Liver (tissue), 9 donors: Measurements from ENCODE around the gene COL27A1. TPM values are rescaled to one million over a fixed set of nuclear protein-coding genes. Genes with fewer than 3 reads are reported as not detected.

ENCODE experiments used
- DNase-seq: peaks from one replicate; pipeline ENCODE4 v3.0.0-alpha.2; 2017; ENCODE audit warnings: low spot score
- H3K27ac ChIP-seq, 2 donors: one replicate each; pipeline ENCODE4 v1.7.0; 2013; ENCODE audit warnings: inconsistent platforms in 2 of 2, low read length in 2 of 2, control low read depth in 1 of 2, low read depth in 1 of 2, mild to moderate bottlenecking in 1 of 2
- H3K27me3 ChIP-seq, 4 donors: one replicate each; pipeline versions ENCODE4 v1.6.1 to v1.7.0; 2013; ENCODE audit warnings: low read length in 3 of 4, inconsistent platforms in 1 of 4, mild to moderate bottlenecking in 1 of 4, moderate library complexity in 1 of 4; ENCODE audit not compliant: control insufficient read depth in 4 of 4, insufficient read depth in 4 of 4
- H3K36me3 ChIP-seq, 4 donors: one replicate each; pipeline versions ENCODE4 v1.6.1 to v1.7.0; 2013; ENCODE audit warnings: low read length in 3 of 4, mild to moderate bottlenecking in 3 of 4, low read depth in 1 of 4, moderate library complexity in 1 of 4; ENCODE audit not compliant: control insufficient read depth in 4 of 4, insufficient read depth in 3 of 4
- H3K4me1 ChIP-seq, 4 donors: one replicate each; pipeline versions ENCODE4 v1.6.1 to v1.7.0; 2013; ENCODE audit warnings: low read length in 3 of 4, mild to moderate bottlenecking in 3 of 4, moderate library complexity in 1 of 4; ENCODE audit not compliant: control insufficient read depth in 4 of 4, insufficient read depth in 4 of 4
- H3K4me3 ChIP-seq, 3 donors: one replicate each; pipeline versions ENCODE4 v1.6.1 to v1.7.0; 2013; ENCODE audit warnings: low read length in 3 of 3, control low read depth in 1 of 3, low read depth in 1 of 3, mild to moderate bottlenecking in 1 of 3
- H3K9ac ChIP-seq, 2 donors: one replicate each; pipeline ENCODE4 v1.7.0; 2013; ENCODE audit warnings: low read length in 2 of 2, mild to moderate bottlenecking in 2 of 2, moderate library complexity in 2 of 2, control low read depth in 1 of 2, low read depth in 1 of 2
- H3K9me3 ChIP-seq, 4 donors: one replicate each; pipeline versions ENCODE4 v1.6.1 to v1.7.0; 2013; ENCODE audit warnings: low read length in 3 of 4; ENCODE audit not compliant: control insufficient read depth in 4 of 4
- ATF3 ChIP-seq: IDR thresholded peaks from 2 replicates; pipeline ENCODE4 v1.6.1; 2016; ENCODE audit warnings: antibody characterized with exemption
- CTCF ChIP-seq: fragments of 150-350 bp; IDR thresholded peaks from 2 replicates; pipeline ENCODE4 v1.5.1; 2017; ENCODE audit warnings: improper control_type of control experiment, low read depth, low read length; ENCODE audit not compliant: missing input control
- EGR1 ChIP-seq, 2 donors: IDR thresholded peaks; 2 replicates each; pipeline ENCODE4 v1.6.1; 2016 to 2018; ENCODE audit warnings: antibody characterized with exemption in 2 of 2, low read depth in 2 of 2
- FOXA1 ChIP-seq: IDR thresholded peaks from 2 replicates; pipeline ENCODE4 v1.6.1; 2016; ENCODE audit warnings: antibody characterized with exemption
- FOXA2 ChIP-seq: IDR thresholded peaks from 2 replicates; pipeline ENCODE4 v1.6.1; 2016; ENCODE audit warnings: antibody characterized with exemption
- GABPA ChIP-seq, 2 donors: IDR thresholded peaks in 1 of 2; conservative IDR thresholded peaks in 1 of 2; 2 replicates each; pipeline ENCODE4 v1.6.1; 2016; ENCODE audit warnings: antibody characterized with exemption in 2 of 2, mild to moderate bottlenecking in 1 of 2, moderate library complexity in 1 of 2
- HNF4A ChIP-seq, 2 donors: conservative IDR thresholded peaks; 2 replicates each; pipeline ENCODE4 v1.6.1; 2016; ENCODE audit warnings: antibody characterized with exemption in 2 of 2, mild to moderate bottlenecking in 2 of 2
- HNF4G ChIP-seq: IDR thresholded peaks from 2 replicates; pipeline ENCODE4 v1.6.1; 2016; ENCODE audit warnings: antibody characterized with exemption
- JUND ChIP-seq, 2 donors: IDR thresholded peaks; 2 replicates each; pipeline ENCODE4 v1.6.1; 2016; ENCODE audit warnings: antibody characterized with exemption in 2 of 2
- MAX ChIP-seq: IDR thresholded peaks from 2 replicates; pipeline ENCODE4 v1.6.1; 2016; ENCODE audit warnings: antibody characterized with exemption
- NR2F2 ChIP-seq: IDR thresholded peaks from 2 replicates; pipeline ENCODE4 v1.6.1; 2016; ENCODE audit warnings: antibody characterized with exemption
- RAD21 ChIP-seq, 2 donors: IDR thresholded peaks; 2 replicates each; pipeline ENCODE4 v1.6.1; 2016; ENCODE audit warnings: antibody characterized with exemption in 2 of 2, mild to moderate bottlenecking in 2 of 2
- REST ChIP-seq: IDR thresholded peaks from 2 replicates; pipeline ENCODE4 v1.6.1; 2016; ENCODE audit warnings: antibody characterized with exemption, mild to moderate bottlenecking
- SP1 ChIP-seq: IDR thresholded peaks from 2 replicates; pipeline ENCODE4 v1.6.1; 2018; ENCODE audit warnings: antibody characterized with exemption, mild to moderate bottlenecking
- TAF1 ChIP-seq: conservative IDR thresholded peaks from 2 replicates; pipeline ENCODE4 v1.6.1; 2016; ENCODE audit warnings: antibody characterized with exemption, mild to moderate bottlenecking
- YY1 ChIP-seq: IDR thresholded peaks from 2 replicates; pipeline ENCODE4 v1.6.1; 2016; ENCODE audit warnings: antibody characterized with exemption, mild to moderate bottlenecking
- ZBTB33 ChIP-seq: IDR thresholded peaks from 2 replicates; pipeline ENCODE4 v1.6.1; 2016; ENCODE audit warnings: antibody characterized with exemption
- WGBS: extraction: QIAGEN DNeasy Blood & Tissue Kit; methylation state at CpG from one replicate; pipeline ENCODE4 v1.1.7; 2013; 5-methylcytosine and 5-hydroxymethylcytosine counted together
- polyA plus RNA-seq, 2 donors: library from polyadenylated mRNA; stranded (reverse) in 1 of 2; unstranded in 1 of 2; fragments of 200-250 nt in 1 of 2; fragments of >200 nt in 1 of 2; fragmentation: Nextera tagmentation in 1 of 2; extraction: Ambion mirVana in 1 of 2; gene quantifications; one replicate each; pipeline versions ENCODE4 v1.2.1 to v1.2.3, GENCODE V29; 2013 to 2015
- total RNA-seq, 2 donors: library from RNA; depleted of rRNA; stranded (reverse); fragments of >200 nt; gene quantifications; one replicate each; pipeline ENCODE4 v1.2.3, GENCODE V29; 2014
- donor health status: healthy.
- donor health status: healthy.
- donor health status: healthy.
- donor health status: healthy.
- donor health status: healthy.

COL27A1 gene
- total and polyA plus RNA-seq, 4 donors, result 7.0 to 20.4 (median 12.0) TPM

GRCh38 chr9:114341991-114342390 lies 186.7 kb downstream of the COL27A1 start:
- Histone ChIP-seq H3K27ac (no peak overlapping the region), H3K36me3 (peaks cover 11 to 87% (median 64%) of the 10 kb centered on the region in 4 donors), H3K4me1 (no peaks in the 10 kb centered on the region), H3K9ac (no peak overlapping the region), H3K9me3 (no peaks in the 10 kb centered on the region), H3K27me3 (no peaks in the 10 kb centered on the region), H3K4me3 (no peak overlapping the region)
- DNase-seq, result no peak
- WGBS, result 96% methylated on average over 4 of the region's 4 CpGs
- TF ChIP-seq SP1 (no peak), MAX (no peak), ZBTB33 (no peak), YY1 (no peak), FOXA1 (no peak), RAD21 (IDR thresholded peaks at IDR 0.05) (no peak), FOXA2 (no peak), TAF1 (no peak), HNF4G (no peak)

GRCh38 chr9:114342755-114343440 lies 187.6 kb downstream of the COL27A1 start:
- no peak for DNase-seq
- TF ChIP-seq TAF1 (no peak), REST (no peak), NR2F2 (no peak), CTCF (no peak), ZBTB33 (no peak), FOXA2 (no peak), FOXA1 (no peak), HNF4A (conservative IDR thresholded peaks at IDR 0.05) (no peak), EGR1 (IDR thresholded peaks at IDR 0.05; ENCODE audit: low read depth in 2 of 2) (no peak), RAD21 (IDR thresholded peaks at IDR 0.05) (no peak), ATF3 (no peak), JUND (IDR thresholded peaks at IDR 0.05) (no peak), GABPA (IDR thresholded peaks at IDR 0.05 in 1 of 2, conservative IDR thresholded peaks at IDR 0.05 in 1 of 2) (no peak), SP1 (no peak), YY1 (no peak), HNF4G (no peak)
- Histone ChIP-seq H3K27ac (no peak overlapping the region), H3K36me3 (peaks cover 8 to 85% (median 60%) of the 10 kb centered on the region in 4 donors), H3K4me1 (no peaks in the 10 kb centered on the region), H3K9ac (no peak overlapping the region), H3K4me3 (no peak overlapping the region), H3K27me3 (no peaks in the 10 kb centered on the region), H3K9me3 (no peaks in the 10 kb centered on the region)
- WGBS, result 91% methylated on average over 5 of the region's 5 CpGs
